ENCODE data around the gene VPS13D. TPM values are rescaled to one million over a fixed set of nuclear protein-coding genes. Genes with fewer than 3 reads are reported as not detected.

Gene VPS13D
- total RNA-seq, 1 donor from 2014 or later: 105 TPM

- DNase-seq (ENCODE audit: missing footprints): no peak
- ATAC-seq: no peak
- intact Hi-C loops (cut with DNase I): no loop called here
Measured at GRCh38 chr1:12424793-12425192, 195.0 kb downstream of the VPS13D start.

- intact Hi-C loops (cut with DNase I): no loop called here
- ATAC-seq: no peak
- DNase-seq (ENCODE audit: missing footprints): no peak
Measured at GRCh38 chr1:12426030-12426429, 196.2 kb downstream of the VPS13D start.

- no peak for ATAC-seq
- intact Hi-C loops (cut with DNase I): no loop called here
- DNase-seq (ENCODE audit: missing footprints): no peak
Measured at GRCh38 chr1:12428334-12428733, 198.5 kb downstream of the VPS13D start.

GRCh38 chr1:12430525-12430924, 200.7 kb downstream of the VPS13D start:
- ATAC-seq: no peak
- DNase-seq (ENCODE audit: missing footprints): no peak
- intact Hi-C loops (cut with DNase I): no loop called here

GRCh38 chr1:12432897-12433296, 203.1 kb downstream of the VPS13D start:
- intact Hi-C loops (cut with DNase I): no loop called here
- DNase-seq (ENCODE audit: missing footprints) (no peak), ATAC-seq (no peak)

- intact Hi-C loops (cut with DNase I): no loop called here
- ATAC-seq: peak; percentile 84
- DNase-seq (ENCODE audit: missing footprints): no peak
Measured at GRCh38 chr1:12433323-12434053, 203.7 kb downstream of the VPS13D start.

- intact Hi-C loops (cut with DNase I): no loop called here
- ATAC-seq (no peak), DNase-seq (ENCODE audit: missing footprints) (no peak)
Measured at GRCh38 chr1:12434174-12434573, 204.3 kb downstream of the VPS13D start.

GRCh38 chr1:12434686-12435085, 204.9 kb downstream of the VPS13D start:
- DNase-seq (ENCODE audit: missing footprints): no peak
- no peak for ATAC-seq
- intact Hi-C loops (cut with DNase I): loop anchor here (5.0 kb wide), 1 partner anchor 43 kb away; no protein-coding TSS in a partner anchor

GRCh38 chr1:12435639-12436344, 206.0 kb downstream of the VPS13D start:
- DNase-seq (ENCODE audit: missing footprints) (no peak), ATAC-seq (no peak)
- intact Hi-C loops (cut with DNase I): loop anchor here (5.0 kb wide), 1 partner anchor 42 kb away; no protein-coding TSS in a partner anchor

GRCh38 chr1:12436345-12436658, 206.5 kb downstream of the VPS13D start:
- no peak for ATAC-seq
- DNase-seq (ENCODE audit: missing footprints): no peak
- intact Hi-C loops (cut with DNase I): loop anchor here (5.0 kb wide), 1 partner anchor 41 kb away; no protein-coding TSS in a partner anchor

GRCh38 chr1:12436817-12437599, 207.2 kb downstream of the VPS13D start:
- no peak for DNase-seq (ENCODE audit: missing footprints)
- ATAC-seq: no peak
- intact Hi-C loops (cut with DNase I): loop anchor here (5.0 kb wide), 1 partner anchor 40 kb away; no protein-coding TSS in a partner anchor

- intact Hi-C loops (cut with DNase I): loop anchor here (5.0 kb wide), 1 partner anchor 40 kb away; no protein-coding TSS in a partner anchor
- ATAC-seq (no peak), DNase-seq (ENCODE audit: missing footprints) (no peak)
Measured at GRCh38 chr1:12437629-12438028, 207.8 kb downstream of the VPS13D start.

- ATAC-seq (no peak), DNase-seq (ENCODE audit: missing footprints) (no peak)
- intact Hi-C loops (cut with DNase I): loop anchor here (5.0 kb wide), 1 partner anchor 39 kb away; no protein-coding TSS in a partner anchor
Measured at GRCh38 chr1:12438349-12438924, 208.6 kb downstream of the VPS13D start.

GRCh38 chr1:12439073-12439472, 209.2 kb downstream of the VPS13D start:
- ATAC-seq: peak; percentile 28
- intact Hi-C loops (cut with DNase I): loop anchor here (5.0 kb wide), 1 partner anchor 38 kb away; no protein-coding TSS in a partner anchor

GRCh38 chr1:12441414-12442105, 211.7 kb downstream of the VPS13D start:
- intact Hi-C loops (cut with DNase I): no loop called here
- DNase-seq (ENCODE audit: missing footprints) (no peak), ATAC-seq (no peak)

More at GRCh38 chr1:12439073-12439472, 209.2 kb downstream of the VPS13D start:
- DNase-seq (ENCODE audit: missing footprints): no peak

GRCh38 chr1:12442217-12442616, 212.4 kb downstream of the VPS13D start:
- intact Hi-C loops (cut with DNase I): no loop called here
- DNase-seq (ENCODE audit: missing footprints) (no peak), ATAC-seq (no peak)

GRCh38 chr1:12443151-12443550, 213.3 kb downstream of the VPS13D start:
- ATAC-seq (no peak), DNase-seq (ENCODE audit: missing footprints) (no peak)
- intact Hi-C loops (cut with DNase I): no loop called here

- intact Hi-C loops (cut with DNase I): no loop called here
- no peak for ATAC-seq
- no peak for DNase-seq (ENCODE audit: missing footprints)
Measured at GRCh38 chr1:12444329-12444841, 214.6 kb downstream of the VPS13D start.

Measured in Right ventricle myocardium inferior (tissue), 1 donor.